IMR-90 (cell line): ENCODE measurements around the gene CABP2.

Source experiments
- CEBPB ChIP-seq: IDR thresholded peaks from 2 replicates; pipeline ENCODE4 v1.6.1; 2012; ENCODE audit warnings: low read depth, low read length, improper control_type of control experiment
- CHD1 ChIP-seq: IDR thresholded peaks from 2 replicates; pipeline ENCODE4 v1.6.1; 2012; ENCODE audit warnings: low read depth, low read length, improper control_type of control experiment
- CTCF ChIP-seq: conservative IDR thresholded peaks from 2 replicates; pipeline ENCODE4 v1.5.1; 2012; ENCODE audit warnings: mild to moderate bottlenecking, low read depth, low read length, improper control_type of control experiment
- ELK1 ChIP-seq: fragments of 150-350 bp; IDR thresholded peaks from 2 replicates; pipeline ENCODE4 v1.6.1; 2016; ENCODE audit warnings: low read depth, mild to moderate bottlenecking, low read length, moderate library complexity, borderline replicate concordance
- MAFK ChIP-seq: IDR thresholded peaks from 2 replicates; pipeline ENCODE4 v1.6.1; 2012; ENCODE audit warnings: low read depth, low read length, improper control_type of control experiment
- MAZ ChIP-seq: IDR thresholded peaks from 2 replicates; pipeline ENCODE4 v1.6.1; 2012; ENCODE audit warnings: low read depth, mild to moderate bottlenecking, low read length, improper control_type of control experiment, moderate library complexity, borderline replicate concordance
- MXI1 ChIP-seq: IDR thresholded peaks from 2 replicates; pipeline ENCODE4 v1.6.1; 2012; ENCODE audit warnings: low read depth, mild to moderate bottlenecking, low read length, moderate library complexity, borderline replicate concordance
- NFE2L2 ChIP-seq: fragments of 150-350 bp; IDR thresholded peaks from 2 replicates; pipeline ENCODE4 v1.6.1; 2016; ENCODE audit warnings: low read depth, mild to moderate bottlenecking, low read length
- POLR2A ChIP-seq: IDR thresholded peaks from 2 replicates; pipeline ENCODE4 v1.6.1; 2012; ENCODE audit warnings: mild to moderate bottlenecking, low read depth, low read length
- RAD21 ChIP-seq: IDR thresholded peaks from 2 replicates; pipeline ENCODE4 v1.6.1; 2012; ENCODE audit warnings: low read length, improper control_type of control experiment
- RCOR1 ChIP-seq: IDR thresholded peaks from 2 replicates; pipeline ENCODE4 v1.6.1; 2012; ENCODE audit warnings: mild to moderate bottlenecking, low read length, improper control_type of control experiment; ENCODE audit not compliant: insufficient replicate concordance
- RFX5 ChIP-seq: IDR thresholded peaks from 2 replicates; pipeline ENCODE4 v1.8.0; 2012; ENCODE audit warnings: low read depth, mild to moderate bottlenecking, low read length, moderate library complexity
- SMC3 ChIP-seq: fragments of 150-350 bp; IDR thresholded peaks from 2 replicates; pipeline ENCODE4 v1.6.1; 2016; ENCODE audit warnings: low read depth, mild to moderate bottlenecking, antibody characterized with exemption, low read length, moderate library complexity
- USF2 ChIP-seq: fragments of 150-350 bp; IDR thresholded peaks from 2 replicates; pipeline ENCODE4 v1.6.1; 2017; ENCODE audit warnings: mild to moderate bottlenecking, antibody characterized with exemption, low read length, low read depth

DNA sequence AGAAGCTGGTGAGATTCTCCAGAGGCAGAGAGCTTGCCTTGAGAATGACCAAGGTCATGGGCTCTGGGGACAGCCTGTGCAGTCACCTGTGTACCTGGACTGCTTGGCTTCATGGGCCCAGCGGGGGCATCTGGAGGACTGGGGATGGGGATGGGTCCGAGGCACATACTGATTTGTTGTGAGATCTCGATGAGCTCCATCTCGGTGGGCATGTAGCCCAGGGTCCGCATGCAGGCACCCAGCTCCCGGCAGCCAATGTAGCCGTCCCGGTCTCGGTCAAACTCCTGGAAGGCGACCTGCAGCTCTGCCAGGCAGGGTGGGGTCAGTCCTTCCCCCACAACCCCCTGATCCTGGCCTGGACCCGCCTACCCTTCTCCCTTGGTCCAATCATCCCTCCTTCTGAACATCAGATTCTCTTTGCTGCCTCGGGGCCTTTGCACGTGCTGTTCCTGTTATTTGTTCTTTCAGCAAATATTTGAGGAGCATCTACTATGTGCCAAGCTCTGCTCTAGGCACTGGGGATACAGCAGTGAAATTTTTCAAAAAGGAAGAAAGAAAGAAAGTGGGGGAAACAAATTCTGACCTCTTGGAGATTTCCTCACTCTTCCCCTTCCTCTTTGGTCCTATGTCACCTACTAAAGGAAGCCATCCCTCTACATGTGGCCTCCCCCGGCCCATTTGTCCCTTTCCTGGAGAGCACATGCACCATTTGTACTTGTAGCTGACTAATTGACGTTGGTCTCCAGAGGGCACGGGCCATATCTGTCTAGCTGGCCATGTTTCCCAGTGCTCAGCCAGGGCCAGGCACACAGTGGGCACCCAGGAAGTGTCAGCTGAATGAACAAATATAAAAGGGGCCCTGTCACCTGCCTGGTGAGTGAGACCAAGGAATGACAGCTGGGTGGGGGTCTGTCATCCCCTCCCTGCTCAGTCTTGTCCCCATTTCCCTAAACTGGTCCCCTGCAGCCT is 2.1 kb downstream of the CABP2 start:
- TF ChIP-seq CTCF (no peak), RCOR1 (no peak), ELK1 (no peak), MXI1 (no peak), POLR2A (no peak), USF2 (no peak), CEBPB (no peak), RFX5 (no peak), CHD1 (no peak), MAZ (no peak), SMC3 (no peak), NFE2L2 (no peak), MAFK (no peak), RAD21 (no peak)
